ENCODE results near the gene ASAP3. TPM values are rescaled to one million over a fixed set of nuclear protein-coding genes. Genes with fewer than 3 reads are reported as not detected.

Gene ASAP3
- total RNA-seq, 6 donors from 2014 or later = 29.5 to 47.2 (median 41.8) TPM

DNA sequence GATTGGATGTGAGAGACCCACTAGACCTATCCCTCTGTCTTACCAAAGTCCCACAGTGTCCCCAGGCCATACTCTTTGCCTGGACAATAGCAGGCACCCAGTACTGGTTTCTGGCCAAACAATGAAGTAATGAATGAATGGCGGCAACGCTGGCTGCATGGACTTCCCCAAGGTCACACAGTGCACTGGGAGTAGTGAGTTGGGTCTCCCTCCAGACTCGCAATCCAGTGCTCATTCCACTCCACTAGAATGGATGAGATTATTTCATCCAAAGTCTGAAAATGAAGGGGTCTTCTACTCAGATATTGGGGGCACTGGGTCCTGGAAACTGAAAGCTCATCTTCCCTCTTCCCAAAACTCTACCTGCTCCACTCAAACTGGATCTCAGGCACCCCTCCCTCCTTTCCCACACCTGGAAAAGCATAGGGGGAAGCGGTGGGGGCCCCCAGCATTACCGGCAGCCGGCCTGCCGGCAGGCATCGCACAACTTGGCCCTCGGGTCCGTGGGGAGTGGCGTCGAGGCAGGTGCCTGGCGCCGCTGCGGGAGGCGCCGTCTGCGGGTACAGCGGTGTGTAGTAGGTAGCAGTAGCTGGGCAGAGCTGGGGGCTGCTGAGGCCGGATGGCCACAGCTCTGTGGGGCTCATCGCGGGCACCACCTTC lies 46.2 kb upstream of the ASAP3 start:
- H3K4me1 ChIP-seq = peaks cover 41 to 80% (median 56%) of the 10 kb centered on the region in 4 donors
- DNase-seq (peak in 1 of 2 donors; percentile 86), ATAC-seq (ENCODE audit: low FRiP score in 2 of 2) (peak in 1 of 2 donors; percentile 1)
- WGBS, 2 donors = 8 to 100% methylated on average over 1 to 22 of the region's 22 CpGs
- peak overlapping the region; percentile 30 to 65 (median 58) for H3K4me3 ChIP-seq
- H3K27me3 ChIP-seq = no peaks in the 10 kb centered on the region
- H3K36me3 ChIP-seq = no peaks in the 10 kb centered on the region
- no peak for TF ChIP-seq EP300 (IDR thresholded peaks at IDR 0.05)
- TF ChIP-seq POLR2AphosphoS5 (IDR thresholded peaks at IDR 0.05) = no peak
- TF ChIP-seq POLR2A (IDR thresholded peaks at IDR 0.05) = no peak
- no peak for TF ChIP-seq CTCF (IDR thresholded peaks at IDR 0.05)
- no peaks in the 10 kb centered on the region for H3K9me3 ChIP-seq
- H3K27ac ChIP-seq = peak overlapping the region in 2 of 4 donors; percentile 9 to 82

DNA sequence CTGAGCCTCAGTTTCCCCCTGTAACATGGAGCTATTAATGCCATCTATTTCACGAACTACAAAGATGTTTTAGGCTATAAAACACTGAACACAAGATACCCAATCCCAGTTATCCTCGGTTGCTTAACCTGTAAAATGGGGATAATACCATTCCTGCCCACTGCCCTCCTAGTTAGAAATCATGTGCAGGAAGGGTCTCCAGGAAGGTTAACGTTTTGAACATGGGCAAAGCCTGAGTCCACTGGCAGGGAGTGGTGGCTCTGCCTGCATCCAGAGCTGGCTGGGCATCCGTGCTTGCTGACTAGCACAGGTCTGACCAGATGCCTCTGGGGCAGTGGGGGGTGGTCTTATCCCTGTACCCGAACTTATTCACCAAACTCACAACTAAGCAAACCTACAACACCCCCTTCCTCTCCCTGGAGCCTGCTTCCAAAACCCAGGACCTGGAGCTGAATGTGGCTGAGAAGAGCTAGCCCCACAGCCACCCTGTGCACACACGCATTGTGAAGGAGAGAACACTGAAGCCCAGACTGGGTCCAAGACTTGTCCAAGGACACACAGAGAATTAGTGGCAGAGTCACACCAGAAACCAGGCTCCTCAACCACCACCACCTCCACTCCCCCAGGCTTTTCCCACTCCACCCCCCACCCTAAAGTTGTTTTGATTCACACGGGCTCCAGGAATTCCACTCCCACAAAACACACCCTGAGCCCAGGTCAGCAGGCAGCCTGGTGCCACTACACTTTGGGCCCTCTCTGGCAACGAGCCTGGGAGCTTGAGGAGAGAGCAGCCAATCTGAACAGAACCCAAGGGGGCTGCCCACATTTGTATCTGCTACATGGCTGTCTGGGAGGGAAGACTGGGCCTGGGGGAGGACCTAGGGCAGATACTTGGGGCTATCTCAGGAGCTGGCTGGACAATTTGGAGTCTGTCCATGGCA lies 45.4 kb upstream of the ASAP3 start:
- WGBS, 2 donors = 53 to 56% methylated on average over 8 of the region's 8 CpGs
- ATAC-seq (ENCODE audit: low FRiP score in 2 of 2) (no peak), DNase-seq (no peak)
- no peaks in the 10 kb centered on the region for H3K36me3 ChIP-seq
- H3K4me1 ChIP-seq = peaks cover 41 to 88% (median 64%) of the 10 kb centered on the region in 4 donors
- TF ChIP-seq POLR2A (IDR thresholded peaks at IDR 0.05) (no peak), EP300 (IDR thresholded peaks at IDR 0.05) (no peak)
- H3K27ac ChIP-seq = peak overlapping the region in 2 of 4 donors; percentile 22 to 82
- H3K9me3 ChIP-seq = no peaks in the 10 kb centered on the region
- H3K27me3 ChIP-seq = no peaks in the 10 kb centered on the region
- peak overlapping the region in 1 of 4 donors; percentile 63 for H3K4me3 ChIP-seq

GRCh38 chr1:23528250-23528978 lies 44.4 kb upstream of the ASAP3 start:
- no peaks in the 10 kb centered on the region for H3K27me3 ChIP-seq
- H3K9me3 ChIP-seq = no peaks in the 10 kb centered on the region
- no peaks in the 10 kb centered on the region for H3K36me3 ChIP-seq
- WGBS, 2 donors = 9% methylated on average over 6 to 9 of the region's 9 CpGs
- peak overlapping the region in 1 of 4 donors; percentile 10 for H3K4me3 ChIP-seq
- no peak for TF ChIP-seq POLR2AphosphoS5 (IDR thresholded peaks at IDR 0.05)
- TF ChIP-seq CTCF (IDR thresholded peaks at IDR 0.05) = peak in 1 of 6 experiments; percentile 18
- TF ChIP-seq POLR2A (IDR thresholded peaks at IDR 0.05) = peak in 1 of 4 donors; percentile 24
- no peak for TF ChIP-seq EP300 (IDR thresholded peaks at IDR 0.05)
- H3K27ac ChIP-seq = peak overlapping the region; percentile 56 to 82 (median 66)
- DNase-seq = peak; percentile 86 to 93
- ATAC-seq (ENCODE audit: low FRiP score in 2 of 2) = peak; percentile 84 to 87
- H3K4me1 ChIP-seq = peaks cover 38 to 79% (median 60%) of the 10 kb centered on the region in 4 donors

DNA sequence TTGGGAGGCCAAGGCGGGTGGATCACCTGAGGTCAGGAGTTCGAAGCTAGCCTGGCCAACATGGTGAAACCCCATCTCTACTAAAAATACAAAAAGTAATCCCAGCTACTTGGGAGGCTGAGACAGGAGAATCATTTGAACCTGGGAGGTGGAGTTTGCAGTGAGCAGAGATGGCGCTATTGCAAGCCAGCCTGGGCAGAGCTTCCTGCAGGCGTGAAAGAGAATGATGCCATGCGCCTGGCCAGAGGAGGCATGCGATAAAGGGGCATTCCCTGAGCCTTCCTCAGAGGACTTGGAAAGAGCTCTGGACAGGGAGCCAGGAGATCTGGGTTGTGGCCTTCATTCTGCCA lies 43.9 kb upstream of the ASAP3 start:
- H3K4me3 ChIP-seq = peak overlapping the region in 1 of 4 donors; percentile 10
- peaks cover 37 to 77% (median 59%) of the 10 kb centered on the region in 4 donors for H3K4me1 ChIP-seq
- no peak for DNase-seq
- H3K9me3 ChIP-seq = no peaks in the 10 kb centered on the region
- no peak for ATAC-seq (ENCODE audit: low FRiP score in 2 of 2)
- WGBS, 2 donors = 51 to 63% methylated on average over 6 of the region's 6 CpGs
- TF ChIP-seq POLR2AphosphoS5 (IDR thresholded peaks at IDR 0.05) (no peak), CTCF (IDR thresholded peaks at IDR 0.05) (no peak), POLR2A (IDR thresholded peaks at IDR 0.05) (no peak), EP300 (IDR thresholded peaks at IDR 0.05) (no peak)
- H3K36me3 ChIP-seq = no peaks in the 10 kb centered on the region
- H3K27ac ChIP-seq = peak overlapping the region; percentile 56 to 82 (median 66)
- no peaks in the 10 kb centered on the region for H3K27me3 ChIP-seq

Data from upper lobe of left lung (tissue), 6 donors.